Endothelial cell of umbilical vein (primary cell): ENCODE measurements around the gene IL22RA2. TPM values are rescaled to one million over a fixed set of nuclear protein-coding genes. Genes with fewer than 3 reads are reported as not detected.

ENCODE experiments used
- BruUV-seq: library from RNA; stranded (reverse); fragments of 400-500 nt; replicated peaks from 2 replicates; lab custom pipeline; 2021; lab: Mats Ljungman, UMichigan
- CTCF ChIA-PET: fragments of 300-600, 350-600 bp; sonication (Branson Sonifier 250); formaldehyde crosslinking; loops from one replicate; lab custom pipeline; 2021; ENCODE audit warnings: antibody characterized with exemption, inconsistent platforms; lab: Charles Lee
- POLR2A ChIA-PET: fragments of 300-600, 350-600 bp; sonication (Branson Sonifier 250); formaldehyde crosslinking; loops from one replicate; lab custom pipeline; 2021; ENCODE audit warnings: antibody characterized with exemption, inconsistent platforms; lab: Charles Lee
- DNase-seq: peaks from one replicate; pipeline ENCODE4 v3.0.0-alpha.2; 2011; ENCODE audit warnings: low read depth, low spot score
- FAIRE-seq: peaks from 2 replicates; lab custom pipeline; 2011; peaks lifted over from hg19 to GRCh38; lab: Jason Lieb, UNC
- H2AFZ ChIP-seq: 2 replicates; pipeline ENCODE4 v1.6.0; 2012; ENCODE audit warnings: low read depth, low read length, control low read depth, inconsistent platforms
- H3K27ac ChIP-seq: 2 replicates; pipeline ENCODE4 v1.5.1; 2011; ENCODE audit warnings: low read depth, mild to moderate bottlenecking, control low read depth, low read length, moderate library complexity; ENCODE audit not compliant: insufficient read depth
- H3K27me3 ChIP-seq, 2 experiments: 2 replicates each; pipeline versions ENCODE4 v1.6.0 to v1.6.1; 2011; ENCODE audit warnings: low read length in 2 of 2, mixed read lengths in 1 of 2; ENCODE audit not compliant: control insufficient read depth in 2 of 2, insufficient read depth in 2 of 2
- H3K36me3 ChIP-seq, 2 experiments: 2 replicates in 1 of 2; 3 replicates in 1 of 2; pipeline ENCODE4 v1.5.1; 2011; ENCODE audit warnings: low read length in 2 of 2, mild to moderate bottlenecking in 1 of 2, moderate library complexity in 1 of 2; ENCODE audit not compliant: control insufficient read depth in 2 of 2, insufficient read depth in 2 of 2; ENCODE audit errors: extremely low read depth in 1 of 2
- H3K4me1 ChIP-seq: 3 replicates; pipeline ENCODE4 v1.5.1; 2011; ENCODE audit warnings: mild to moderate bottlenecking, low read length; ENCODE audit not compliant: control insufficient read depth, insufficient read depth; ENCODE audit errors: extremely low read depth
- H3K4me2 ChIP-seq: 2 replicates; pipeline ENCODE4 v1.6.1; 2011; ENCODE audit warnings: low read length, control low read depth, mixed read lengths; ENCODE audit not compliant: insufficient read depth
- H3K4me3 ChIP-seq, 3 experiments: fragments of 200-600 bp in 1 of 3; sonication (generic), shearing (Covaris generic) in 1 of 3; replicated peaks in 1 of 3; 2 replicates each; pipeline ENCODE4 v1.5.1; 2011 to 2016; ENCODE audit warnings: control low read depth in 3 of 3, low read length in 3 of 3, mild to moderate bottlenecking in 2 of 3, inconsistent platforms in 1 of 3, low read depth in 1 of 3, moderate library complexity in 1 of 3; ENCODE audit not compliant: insufficient read depth in 1 of 3
- H3K79me2 ChIP-seq: 2 replicates; pipeline ENCODE4 v1.6.0; 2012; ENCODE audit warnings: low read length, inconsistent platforms; ENCODE audit not compliant: control insufficient read depth, insufficient read depth
- H3K9ac ChIP-seq: replicated peaks from 2 replicates; pipeline ENCODE3; 2011; ENCODE audit warnings: low read length, control low read depth; ENCODE audit not compliant: insufficient read depth; ENCODE audit errors: extremely low read depth
- H3K9me1 ChIP-seq: replicated peaks from 3 replicates; pipeline ENCODE4 v1.6.0; 2011; ENCODE audit warnings: mild to moderate bottlenecking, low read length; ENCODE audit not compliant: control insufficient read depth, insufficient read depth; ENCODE audit errors: extremely low read depth
- H3K9me3 ChIP-seq: replicated peaks from 2 replicates; pipeline ENCODE4 v1.5.1; 2012; ENCODE audit warnings: low read length, inconsistent platforms; ENCODE audit not compliant: control insufficient read depth, insufficient read depth
- H4K20me1 ChIP-seq: replicated peaks from 2 replicates; pipeline ENCODE3; 2011; ENCODE audit warnings: mild to moderate bottlenecking, low read length; ENCODE audit not compliant: control insufficient read depth, insufficient read depth; ENCODE audit errors: extremely low read depth
- CTCF ChIP-seq, 2 donors: IDR thresholded peaks; 1 replicate in 1 of 2; 2 replicates in 1 of 2; pipeline ENCODE4 v1.5.1; 2011; ENCODE audit warnings: low read length in 2 of 2, mild to moderate bottlenecking in 2 of 2, moderate library complexity in 2 of 2, control low read depth in 1 of 2, inconsistent platforms in 1 of 2, low read depth in 1 of 2; ENCODE audit not compliant: insufficient read depth in 1 of 2; ENCODE audit errors: extremely low read depth in 1 of 2
- EZH2 ChIP-seq: IDR thresholded peaks from 2 replicates; pipeline ENCODE4 v1.6.1; 2012; ENCODE audit warnings: borderline replicate concordance, low read depth, mild to moderate bottlenecking, moderate library complexity, low read length, inconsistent platforms; ENCODE audit not compliant: severe bottlenecking
- FOS ChIP-seq: IDR thresholded peaks from 2 replicates; pipeline ENCODE4 v1.6.1; 2011; ENCODE audit warnings: mild to moderate bottlenecking, low read length, moderate library complexity, borderline replicate concordance; ENCODE audit not compliant: insufficient read depth
- GATA2 ChIP-seq: IDR thresholded peaks from 2 replicates; pipeline ENCODE4 v1.7.0; 2011; ENCODE audit warnings: low read depth, mild to moderate bottlenecking, moderate library complexity, mixed read lengths, low read length; ENCODE audit not compliant: insufficient read length, insufficient read depth
- JUN ChIP-seq: IDR thresholded peaks from 2 replicates; pipeline ENCODE4 v1.6.1; 2011; ENCODE audit warnings: borderline replicate concordance, low read depth; ENCODE audit not compliant: insufficient read length, insufficient read depth
- MAX ChIP-seq: IDR thresholded peaks from 2 replicates; pipeline ENCODE4 v1.6.1; 2011; ENCODE audit not compliant: insufficient read depth, insufficient read length
- MYC ChIP-seq: IDR thresholded peaks from one replicate; pipeline ENCODE4 v1.6.1; 2011; ENCODE audit warnings: mild to moderate bottlenecking, low read depth, low read length
- POLR2A ChIP-seq: IDR thresholded peaks from 2 replicates; pipeline ENCODE4 v1.6.1; 2012; ENCODE audit warnings: low read depth, mild to moderate bottlenecking, control low read depth, low read length
- POLR2AphosphoS5 ChIP-seq: IDR thresholded peaks from 2 replicates; pipeline ENCODE4 v1.6.1; 2012; ENCODE audit warnings: low read depth, mild to moderate bottlenecking, control low read depth, low read length, moderate library complexity; ENCODE audit not compliant: insufficient read depth
- dilution Hi-C: fragments of 300-500 bp; cut with MboI; formaldehyde crosslinking; loops from one replicate; pipeline ENCODE4 v1.15.0; 2019; ENCODE audit warnings: low sequenced_read_pairs; ENCODE audit not compliant: extremely low pct_ligation_motif_present
- intact Hi-C: fragments of 100-400 bp; cut with micrococcal nuclease; formaldehyde crosslinking; loops from one replicate; pipeline ENCODE4 v1.10.0; 2022
- polyA plus RNA-seq, 4 experiments: library from polyadenylated mRNA; depleted of rRNA in 3 of 4; stranded (reverse) in 3 of 4; unstranded in 1 of 4; fragments of >200 nt; gene quantifications; 2 replicates each; pipeline versions ENCODE4 v1.2.1 to v1.2.3, GENCODE V29; 2011 to 2012; ENCODE audit warnings: missing spikeins in 1 of 4
- total RNA-seq: library from RNA; stranded (reverse); gene quantifications from 2 replicates; pipeline ENCODE4 v1.2.3, GENCODE V29; 2021

The IL22RA2 gene
- total and polyA plus RNA-seq, 2 donors (not counting 3 experiments of a cell fraction or from before 2014, with no cell fraction given) = not detected

- DNase-seq (no peak), FAIRE-seq (no peak)
- Histone ChIP-seq H3K4me3 (no peak overlapping the region), H3K4me2 (no peak overlapping the region), H3K9me3 (no peaks in the 10 kb centered on the region), H3K9me1 (no peaks in the 10 kb centered on the region), H4K20me1 (no peaks in the 10 kb centered on the region), H3K79me2 (no peaks in the 10 kb centered on the region), H3K4me1 (no peaks in the 10 kb centered on the region), H2AFZ (no peak overlapping the region), H3K27ac (no peak overlapping the region), H3K27me3 (no peaks in the 10 kb centered on the region), H3K36me3 (no peaks in the 10 kb centered on the region), H3K9ac (no peak overlapping the region)
- ChIA-PET POLR2A (no interaction called here), CTCF (no interaction called here)
- dilution Hi-C loops = no loop called here
- intact Hi-C loops = no loop called here
- no TSS peak for BruUV-seq
- TF ChIP-seq MAX (no peak), POLR2AphosphoS5 (no peak), EZH2 (no peak), JUN (no peak)
These were observed 11.8 kb upstream of the IL22RA2 start for GRCh38 chr6:137185290-137185689.

GRCh38 chr6:137182654-137183073 is 9.2 kb upstream of the IL22RA2 start:
- H3K4me1 ChIP-seq = no peaks in the 10 kb centered on the region
- no peaks in the 10 kb centered on the region for H3K79me2 ChIP-seq
- no TSS peak for BruUV-seq
- dilution Hi-C loops = no loop called here
- no peak for FAIRE-seq
- H3K4me2 ChIP-seq = no peak overlapping the region
- POLR2A ChIA-PET = no interaction called here
- no peaks in the 10 kb centered on the region for H3K27me3 ChIP-seq
- H2AFZ ChIP-seq = no peak overlapping the region
- H3K9me3 ChIP-seq = no peaks in the 10 kb centered on the region
- H3K36me3 ChIP-seq = no peaks in the 10 kb centered on the region
- no peak overlapping the region for H3K9ac ChIP-seq
- no peak for DNase-seq
- H3K27ac ChIP-seq = no peak overlapping the region
- no peaks in the 10 kb centered on the region for H4K20me1 ChIP-seq
- TF ChIP-seq JUN (no peak), GATA2 (no peak), POLR2A (no peak), MAX (no peak), MYC (no peak), FOS (no peak), POLR2AphosphoS5 (no peak), EZH2 (no peak), CTCF (IDR thresholded peaks at IDR 0.05; ENCODE audit: extremely low read depth in 1 of 2, insufficient read depth in 1 of 2, low read depth in 1 of 2, low read length in 2 of 2) (no peak)
- CTCF ChIA-PET = no interaction called here
- no peaks in the 10 kb centered on the region for H3K9me1 ChIP-seq
- intact Hi-C loops = no loop called here
- H3K4me3 ChIP-seq = no peak overlapping the region
